Mononuclear cell (primary cell): ENCODE measurements around the gene LDB2. TPM values are rescaled to one million over a fixed set of nuclear protein-coding genes. Genes with fewer than 3 reads are reported as not detected.

ENCODE experiments used
- H3K27me3 ChIP-seq: 2 replicates; pipeline ENCODE4 v1.6.0; 2011; ENCODE audit warnings: low read length, control low read depth; ENCODE audit not compliant: insufficient read depth
- H3K4me1 ChIP-seq: 2 replicates; pipeline ENCODE4 v1.5.1; 2011; ENCODE audit warnings: mild to moderate bottlenecking, low read length, control low read depth; ENCODE audit not compliant: insufficient read depth
- H3K4me3 ChIP-seq: 2 replicates; pipeline ENCODE4 v1.5.1; 2011; ENCODE audit warnings: mild to moderate bottlenecking, low read length, moderate library complexity
- H3K9me3 ChIP-seq: 2 replicates; pipeline ENCODE4 v1.5.1; 2011; ENCODE audit warnings: low read depth, mild to moderate bottlenecking, control low read depth, low read length
- total RNA-seq: library from RNA; depleted of rRNA; stranded (reverse); fragments of >200 nt; gene quantifications from one replicate; pipeline ENCODE4 v1.2.3, GENCODE V29; 2012

The LDB2 gene
- total RNA-seq, 1 donor, result 0.52 TPM

DNA sequence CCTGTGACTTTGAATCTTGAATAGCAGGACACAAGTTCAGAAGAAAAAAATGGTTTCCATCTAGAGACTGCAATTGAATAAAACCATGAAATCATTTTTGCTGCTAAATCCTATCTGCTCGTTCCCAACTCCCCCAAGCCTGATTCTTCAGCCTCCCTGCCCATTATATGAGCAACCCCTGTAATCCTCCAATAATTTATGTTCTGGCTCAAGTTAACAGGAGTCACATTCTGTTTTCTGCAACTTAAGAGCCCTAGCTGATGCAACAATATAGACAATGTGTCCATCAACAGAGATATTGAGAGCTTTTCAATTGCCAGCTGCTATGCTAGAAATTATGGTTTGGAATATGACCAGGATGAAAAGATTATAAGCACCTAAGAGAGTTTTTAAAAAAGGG, 84.1 kb downstream of the LDB2 start:
- H3K9me3 ChIP-seq, result no peaks in the 10 kb centered on the region
- no peaks in the 10 kb centered on the region for H3K27me3 ChIP-seq
- no peaks in the 10 kb centered on the region for H3K4me1 ChIP-seq
- H3K4me3 ChIP-seq, result no peak overlapping the region

GRCh38 chr4:16812041-16812440, 86.4 kb downstream of the LDB2 start:
- H3K9me3 ChIP-seq, result no peaks in the 10 kb centered on the region
- no peaks in the 10 kb centered on the region for H3K27me3 ChIP-seq
- H3K4me1 ChIP-seq, result no peaks in the 10 kb centered on the region
- no peak overlapping the region for H3K4me3 ChIP-seq

- Histone ChIP-seq H3K4me1 (no peaks in the 10 kb centered on the region), H3K9me3 (no peaks in the 10 kb centered on the region), H3K4me3 (no peak overlapping the region), H3K27me3 (no peaks in the 10 kb centered on the region)
Observed at GRCh38 chr4:16809943-16810342, 88.5 kb downstream of the LDB2 start.

DNA sequence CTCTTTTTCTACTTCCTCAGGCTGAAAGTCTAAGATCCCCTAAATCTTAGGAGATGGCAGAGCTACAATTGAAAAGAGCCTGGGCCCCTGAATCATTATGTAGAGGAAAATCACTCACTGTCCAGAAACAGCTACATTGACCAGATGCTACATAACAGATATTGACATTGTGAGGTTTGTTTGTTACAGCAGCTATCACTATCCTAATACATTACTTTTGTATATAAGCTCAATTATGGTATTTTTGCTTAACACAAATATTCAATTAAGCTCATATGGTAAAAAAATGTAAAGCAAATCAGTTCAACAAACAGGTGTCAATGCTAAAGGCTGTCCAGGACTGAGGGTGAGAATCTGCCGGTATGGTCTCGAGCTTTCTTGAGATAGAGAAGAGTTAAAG, 89.4 kb downstream of the LDB2 start:
- Histone ChIP-seq H3K27me3 (no peaks in the 10 kb centered on the region), H3K9me3 (no peaks in the 10 kb centered on the region), H3K4me1 (no peaks in the 10 kb centered on the region), H3K4me3 (no peak overlapping the region)

- H3K4me1 ChIP-seq, result no peaks in the 10 kb centered on the region
- no peaks in the 10 kb centered on the region for H3K27me3 ChIP-seq
- no peaks in the 10 kb centered on the region for H3K9me3 ChIP-seq
- no peak overlapping the region for H3K4me3 ChIP-seq
Observed at GRCh38 chr4:16807355-16807754, 91.1 kb downstream of the LDB2 start.

DNA sequence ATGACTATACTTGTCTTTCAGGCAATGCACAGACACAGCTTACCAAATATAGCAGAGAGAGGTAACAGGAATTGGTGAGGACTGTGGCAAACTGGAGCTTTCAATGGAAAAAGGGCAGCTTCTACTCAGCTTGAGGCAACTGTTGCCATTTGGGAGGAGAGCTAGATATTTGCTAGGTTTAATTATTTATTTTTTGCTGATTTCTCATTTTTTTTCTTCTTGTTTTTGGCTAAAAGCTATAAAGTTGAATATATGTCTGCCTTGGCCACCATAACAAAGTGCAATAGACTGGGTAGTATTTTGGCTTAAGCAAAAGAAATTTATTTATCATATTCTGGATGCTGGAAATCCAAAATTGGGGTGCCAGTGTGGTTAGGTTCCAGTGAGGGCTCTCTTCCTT, 93.9 kb downstream of the LDB2 start:
- H3K9me3 ChIP-seq, result no peaks in the 10 kb centered on the region
- H3K4me3 ChIP-seq, result no peak overlapping the region
- H3K27me3 ChIP-seq, result no peaks in the 10 kb centered on the region
- no peaks in the 10 kb centered on the region for H3K4me1 ChIP-seq

DNA sequence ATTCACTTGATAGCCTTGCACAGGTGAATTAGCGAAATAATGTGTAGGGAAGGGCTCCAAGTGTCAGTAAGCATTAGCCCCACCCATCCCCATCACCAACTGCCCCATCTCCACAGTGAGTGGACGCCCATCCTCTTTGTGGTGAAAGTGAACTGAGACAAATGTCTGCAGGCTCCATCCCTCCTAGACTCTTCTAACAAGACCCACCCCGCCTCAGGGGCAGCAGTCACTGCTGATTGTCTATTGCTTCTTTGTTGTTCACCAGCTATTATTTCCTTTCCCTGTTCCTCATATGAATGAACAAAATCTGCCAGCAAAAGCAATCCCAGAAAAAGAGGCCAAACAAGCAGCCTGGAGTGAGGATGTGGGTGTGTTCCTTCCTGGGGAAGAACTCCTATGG, 96.4 kb downstream of the LDB2 start:
- no peaks in the 10 kb centered on the region for H3K9me3 ChIP-seq
- no peaks in the 10 kb centered on the region for H3K27me3 ChIP-seq
- H3K4me1 ChIP-seq, result no peaks in the 10 kb centered on the region
- H3K4me3 ChIP-seq, result no peak overlapping the region

DNA sequence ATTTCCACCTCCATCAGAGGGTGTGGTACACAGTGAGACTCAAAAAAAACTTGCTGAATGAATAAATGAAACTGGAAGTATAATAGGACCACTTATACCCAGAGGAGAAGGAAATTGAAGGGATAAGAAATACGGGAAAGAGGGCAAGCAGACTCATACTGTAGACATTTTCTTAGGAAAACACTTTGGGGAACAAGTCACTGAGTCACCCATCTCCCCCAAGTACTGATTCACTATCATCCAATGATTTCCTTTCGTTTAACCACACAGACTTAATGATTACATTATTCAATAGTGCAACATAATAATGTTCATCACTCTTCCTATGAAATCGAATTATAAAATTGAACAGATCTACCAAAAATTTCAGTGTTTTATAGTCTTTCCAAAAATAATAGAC, 97.1 kb downstream of the LDB2 start:
- H3K4me3 ChIP-seq, result no peak overlapping the region

DNA sequence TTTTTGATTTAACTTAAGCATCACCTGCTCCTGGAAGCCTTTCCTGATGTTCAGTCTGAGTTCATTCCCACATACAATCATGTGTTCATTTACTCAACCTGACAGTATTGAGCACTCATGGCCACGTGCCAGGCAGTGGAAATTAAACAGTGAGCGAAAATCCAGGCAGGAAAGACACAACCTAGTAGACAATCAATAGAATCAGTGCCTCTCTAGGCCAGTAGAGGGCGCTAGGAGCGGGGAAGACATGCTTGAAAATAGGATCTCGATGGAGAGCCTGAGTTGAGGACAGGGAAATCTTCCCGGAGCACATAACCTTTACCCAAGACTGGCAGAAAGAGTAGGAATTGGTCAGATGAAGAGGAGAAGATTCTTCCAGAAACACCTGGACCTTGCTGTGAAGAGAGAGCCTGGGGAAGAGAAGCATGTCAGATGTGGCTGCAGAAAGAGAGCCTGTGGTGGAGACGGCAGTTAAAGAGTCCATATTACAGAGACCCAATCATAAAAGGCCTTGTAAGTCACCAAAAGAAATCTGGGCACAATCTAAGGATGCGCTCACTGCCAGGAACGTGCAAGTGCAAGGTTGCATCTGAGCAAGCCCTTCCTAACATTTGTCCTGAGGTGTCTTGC, 103.5 kb downstream of the LDB2 start:
- Histone ChIP-seq H3K9me3 (no peaks in the 10 kb centered on the region), H3K27me3 (no peaks in the 10 kb centered on the region), H3K4me3 (no peak overlapping the region), H3K4me1 (no peaks in the 10 kb centered on the region)

More for the DNA sequence above, 97.1 kb downstream of the LDB2 start:
- no peaks in the 10 kb centered on the region for H3K27me3 ChIP-seq
- H3K4me1 ChIP-seq, result no peaks in the 10 kb centered on the region
- H3K9me3 ChIP-seq, result no peaks in the 10 kb centered on the region

DNA sequence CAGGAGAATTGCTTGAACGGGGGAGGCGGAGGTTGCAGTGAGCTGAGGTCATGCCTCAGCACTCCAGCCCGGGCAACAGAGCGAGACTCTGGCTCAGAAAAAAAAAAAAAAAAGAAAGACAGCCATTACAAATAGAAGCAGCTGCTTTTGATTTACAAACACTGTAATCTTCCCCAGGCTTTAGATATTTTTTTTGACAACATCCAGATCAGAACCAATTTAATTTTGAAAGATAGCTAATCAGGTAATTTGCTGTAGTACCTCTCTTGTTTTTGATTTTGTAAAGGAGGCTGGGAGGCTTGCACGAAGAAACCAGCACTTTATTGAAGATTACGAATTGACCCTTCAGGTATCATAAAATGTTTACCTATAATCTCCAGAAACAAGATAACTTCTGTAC, 107.0 kb downstream of the LDB2 start:
- Histone ChIP-seq H3K27me3 (no peaks in the 10 kb centered on the region), H3K4me1 (no peaks in the 10 kb centered on the region)

DNA sequence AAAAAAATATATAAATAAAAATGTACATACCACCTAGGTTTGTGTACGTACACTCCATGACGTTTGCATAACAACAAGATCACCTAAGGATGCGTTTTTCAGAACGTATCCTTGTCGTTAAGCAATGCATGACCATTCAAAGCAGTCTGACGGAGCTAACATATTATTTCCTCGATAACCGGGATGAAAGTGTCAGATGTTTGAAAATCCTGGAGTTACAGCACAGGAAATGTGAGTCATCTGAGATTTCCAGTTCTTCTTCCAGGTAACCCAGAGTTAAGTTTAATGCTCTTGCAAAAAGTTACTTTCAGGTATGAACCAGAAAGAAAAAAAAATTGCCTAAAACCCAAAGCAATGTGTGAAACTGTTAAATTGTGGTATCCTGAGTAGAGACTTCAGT, 107.9 kb downstream of the LDB2 start:
- H3K4me3 ChIP-seq, result no peak overlapping the region
- H3K27me3 ChIP-seq, result no peaks in the 10 kb centered on the region
- H3K9me3 ChIP-seq, result no peaks in the 10 kb centered on the region
- no peaks in the 10 kb centered on the region for H3K4me1 ChIP-seq

More for the DNA sequence above, 107.0 kb downstream of the LDB2 start:
- Histone ChIP-seq H3K9me3 (no peaks in the 10 kb centered on the region), H3K4me3 (no peak overlapping the region)

- Histone ChIP-seq H3K4me1 (no peaks in the 10 kb centered on the region), H3K27me3 (no peaks in the 10 kb centered on the region), H3K4me3 (no peak overlapping the region), H3K9me3 (no peaks in the 10 kb centered on the region)
Observed at GRCh38 chr4:16788868-16789267, 109.6 kb downstream of the LDB2 start.

GRCh38 chr4:16785793-16786527, 112.5 kb downstream of the LDB2 start:
- Histone ChIP-seq H3K27me3 (no peaks in the 10 kb centered on the region), H3K4me1 (no peaks in the 10 kb centered on the region)

DNA sequence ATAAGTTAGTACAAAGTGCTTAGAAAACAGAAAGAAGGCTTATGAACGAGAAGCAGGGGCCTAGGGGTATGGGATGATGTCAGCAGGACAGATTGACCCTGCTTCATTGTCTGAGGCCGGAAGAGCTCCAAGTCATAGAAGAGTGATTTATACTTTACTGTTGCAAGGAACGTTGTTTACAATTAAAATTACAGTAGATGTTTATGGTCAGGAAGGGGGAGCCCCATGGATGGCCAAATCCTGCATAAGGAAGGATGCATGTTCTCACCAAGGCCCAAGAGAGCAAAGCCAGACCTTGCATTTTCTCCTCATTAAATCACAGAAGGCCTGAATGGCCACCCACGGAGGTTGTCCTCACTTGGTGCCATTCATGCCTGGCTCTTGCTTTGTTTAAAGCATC, 115.3 kb downstream of the LDB2 start:
- Histone ChIP-seq H3K9me3 (no peaks in the 10 kb centered on the region), H3K4me3 (no peak overlapping the region), H3K4me1 (no peaks in the 10 kb centered on the region), H3K27me3 (no peaks in the 10 kb centered on the region)

More at GRCh38 chr4:16785793-16786527, 112.5 kb downstream of the LDB2 start:
- no peaks in the 10 kb centered on the region for H3K9me3 ChIP-seq
- H3K4me3 ChIP-seq, result no peak overlapping the region

DNA sequence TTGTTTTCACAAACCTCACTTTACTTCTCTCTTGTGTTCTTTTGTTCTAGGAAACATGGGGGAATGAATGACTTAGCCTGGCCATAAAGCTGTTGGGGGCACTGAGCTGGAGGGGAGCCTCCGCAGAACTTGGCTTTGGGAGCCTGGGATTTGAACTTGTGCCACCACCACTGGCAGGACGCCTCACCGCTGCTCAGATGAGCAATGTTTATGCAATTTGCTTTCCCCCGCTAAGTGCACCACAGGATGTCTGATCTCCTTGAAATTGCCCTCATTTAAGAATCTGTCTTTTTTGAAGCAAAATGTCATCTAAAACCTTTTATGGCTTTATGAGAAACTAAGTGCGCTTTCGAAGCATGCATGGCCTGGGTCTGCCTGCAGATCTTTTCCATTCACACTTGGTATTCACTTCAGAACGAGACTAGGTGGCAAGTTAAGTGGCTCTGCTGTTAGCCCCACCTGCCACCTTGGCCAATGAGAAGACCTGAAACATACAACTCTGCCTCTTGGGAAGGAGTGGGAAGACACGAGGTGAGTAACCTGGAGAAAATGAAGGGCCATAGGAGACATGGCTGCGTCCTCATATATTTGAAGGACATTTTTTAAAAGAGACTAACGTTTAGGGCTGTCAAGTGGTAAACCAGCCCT, 119.3 kb downstream of the LDB2 start:
- H3K27me3 ChIP-seq, result no peaks in the 10 kb centered on the region
- no peaks in the 10 kb centered on the region for H3K9me3 ChIP-seq
- no peak overlapping the region for H3K4me3 ChIP-seq
- no peaks in the 10 kb centered on the region for H3K4me1 ChIP-seq
